HCT116 (cell line): Measurements from ENCODE around the gene GABRA5. TPM values are rescaled to one million over a fixed set of nuclear protein-coding genes. Genes with fewer than 3 reads are reported as not detected.

ENCODE experiments used
- ATAC-seq: fragments of 200-7000 bp; cut with Tn5 transposase; 2 replicates; pipeline ENCODE4 v1.9.1; 2020; ENCODE audit warnings: mild to moderate bottlenecking, moderate library complexity
- BruUV-seq: library from RNA; stranded (reverse); fragments of 400-500 nt; replicated peaks from 2 replicates; lab custom pipeline; 2021; lab: Mats Ljungman, UMichigan
- CTCF ChIA-PET: fragments of 300-600 bp; sonication (Branson Sonifier 250); formaldehyde crosslinking; loops from one replicate; lab custom pipeline; 2021; ENCODE audit warnings: antibody characterized with exemption; lab: Charles Lee
- POLR2A ChIA-PET: fragments of 300-600, 350-600 bp; sonication (Branson Sonifier 250); formaldehyde crosslinking; loops from one replicate; lab custom pipeline; 2021; ENCODE audit warnings: antibody characterized with exemption; lab: Charles Lee
- RAD21 ChIA-PET, 2 experiments: fragments of 300-600 bp; sonication (Branson Sonifier 250); formaldehyde crosslinking; loops; one replicate each; lab custom pipeline; 2023; ENCODE audit warnings: low total read pairs in 2 of 2; ENCODE audit not compliant: uncharacterized antibody in 2 of 2, unreplicated experiment in 2 of 2, low non-redundant PET in 1 of 2; lab: Charles Lee
- DNase-seq: peaks from one replicate; pipeline ENCODE4 v3.0.0-alpha.2; 2010; ENCODE audit warnings: low read depth, low spot score
- H2AFZ ChIP-seq: fragments of 200-600 bp; shearing (Covaris generic), sonication (generic); 2 replicates; pipeline ENCODE4 v1.6.1; 2017; ENCODE audit warnings: low read depth, mixed run types, mixed read lengths, antibody characterized with exemption, low read length; ENCODE audit not compliant: poor library complexity, severe bottlenecking
- H3K27ac ChIP-seq: 2 replicates; pipeline ENCODE4 v1.5.1; 2012; ENCODE audit warnings: low read depth, low read length
- H3K27me3 ChIP-seq: fragments of 200-600 bp; sonication (generic); 2 replicates; pipeline ENCODE4 v1.6.1; 2016; ENCODE audit warnings: mixed run types, low read length, mixed read lengths; ENCODE audit not compliant: insufficient read depth
- H3K36me3 ChIP-seq, 2 experiments: fragments of 200-500 bp in 1 of 2; fragments of 200-600 bp in 1 of 2; sonication (Bioruptor generic) in 1 of 2; sonication (generic) in 1 of 2; 2 replicates each; pipeline versions ENCODE4 v1.5.1 to v1.6.1; 2014 to 2016; ENCODE audit warnings: low read length in 2 of 2, inconsistent platforms in 1 of 2, mixed read lengths in 1 of 2, mixed run types in 1 of 2; ENCODE audit not compliant: insufficient read depth in 2 of 2, control insufficient read depth in 1 of 2
- H3K4me1 ChIP-seq, 2 experiments: fragments of 200-600 bp in 1 of 2; sonication (generic) in 1 of 2; 2 replicates each; pipeline versions ENCODE4 v1.5.1 to v1.6.1; 2012 to 2017; ENCODE audit warnings: low read length in 2 of 2, inconsistent platforms in 1 of 2, mild to moderate bottlenecking in 1 of 2, mixed read lengths in 1 of 2, mixed run types in 1 of 2, moderate library complexity in 1 of 2; ENCODE audit not compliant: insufficient read depth in 2 of 2, control insufficient read depth in 1 of 2
- H3K4me2 ChIP-seq: fragments of 200-600 bp; sonication (generic); 2 replicates; pipeline ENCODE4 v1.6.1; 2017; ENCODE audit warnings: mixed run types, low read length, mixed read lengths
- H3K4me3 ChIP-seq, 2 experiments: fragments of 200-600 bp in 1 of 2; sonication (generic) in 1 of 2; replicated peaks in 1 of 2; 2 replicates each; pipeline ENCODE4 v1.5.1; 2011 to 2016; ENCODE audit warnings: low read length in 2 of 2, control low read depth in 1 of 2, low read depth in 1 of 2, mild to moderate bottlenecking in 1 of 2, mixed read lengths in 1 of 2, mixed run types in 1 of 2
- H3K79me2 ChIP-seq: fragments of 200-600 bp; sonication (generic); 2 replicates; pipeline ENCODE4 v1.6.1; 2017; ENCODE audit warnings: mild to moderate bottlenecking, mixed run types, low read length, moderate library complexity, mixed read lengths; ENCODE audit not compliant: insufficient read depth
- H3K9ac ChIP-seq: fragments of 200-600 bp; sonication (generic); 2 replicates; pipeline ENCODE4 v1.6.1; 2016; ENCODE audit warnings: low read length, mixed read lengths
- H3K9me2 ChIP-seq: fragments of 200-600 bp; sonication (generic), shearing (Covaris generic); 2 replicates; pipeline ENCODE4 v1.6.1; 2017; ENCODE audit warnings: mixed run types, mild to moderate bottlenecking, moderate library complexity; ENCODE audit not compliant: insufficient read depth
- H3K9me3 ChIP-seq, 2 experiments: fragments of 200-500 bp in 1 of 2; fragments of 200-600 bp in 1 of 2; sonication (Bioruptor generic) in 1 of 2; sonication (generic) in 1 of 2; 2 replicates each; pipeline ENCODE4 v1.6.1; 2014 to 2017; ENCODE audit warnings: low read length in 2 of 2, mixed read lengths in 2 of 2, inconsistent platforms in 1 of 2, low read depth in 1 of 2, mild to moderate bottlenecking in 1 of 2, mixed run types in 1 of 2, moderate library complexity in 1 of 2; ENCODE audit not compliant: control insufficient read depth in 1 of 2, insufficient read depth in 1 of 2
- H4K20me1 ChIP-seq: fragments of 200-600 bp; sonication (generic), shearing (Covaris generic); 2 replicates; pipeline ENCODE4 v1.6.1; 2017; ENCODE audit warnings: mixed run types, mild to moderate bottlenecking, moderate library complexity; ENCODE audit not compliant: insufficient read depth
- EGR1 ChIP-seq: IDR thresholded peaks from 2 replicates; pipeline ENCODE4 v1.6.1; 2012; ENCODE audit warnings: low read depth
- FOSL1 ChIP-seq: IDR thresholded peaks from 2 replicates; pipeline ENCODE4 v1.6.1; 2012; ENCODE audit warnings: low read depth
- MAX ChIP-seq: IDR thresholded peaks from 2 replicates; pipeline ENCODE4 v1.6.1; 2012
- POLR2AphosphoS5 ChIP-seq: IDR thresholded peaks from 2 replicates; pipeline ENCODE4 v1.6.1; 2011; ENCODE audit warnings: mild to moderate bottlenecking, low read depth, low read length, moderate library complexity
- RAD21 ChIP-seq: IDR thresholded peaks from 2 replicates; pipeline ENCODE4 v1.6.1; 2012; ENCODE audit warnings: low read depth, mild to moderate bottlenecking
- SIN3A ChIP-seq: IDR thresholded peaks from 2 replicates; pipeline ENCODE4 v1.6.1; 2012; ENCODE audit warnings: low read depth
- SP1 ChIP-seq: IDR thresholded peaks from 2 replicates; pipeline ENCODE4 v1.6.1; 2012; ENCODE audit warnings: low read depth
- YY1 ChIP-seq: IDR thresholded peaks from 2 replicates; pipeline ENCODE4 v1.6.1; 2011; ENCODE audit warnings: low read length, low read depth, moderate library complexity, mild to moderate bottlenecking; ENCODE audit not compliant: insufficient replicate concordance; ENCODE audit errors: extremely low read depth
- ZNF274 ChIP-seq: fragments of 200-500 bp; sonication (Bioruptor generic); IDR thresholded peaks from 2 replicates; pipeline ENCODE4 v1.6.1; 2014; ENCODE audit warnings: mild to moderate bottlenecking, low read depth, low read length, inconsistent platforms
- intact Hi-C: fragments of 100-400 bp; cut with micrococcal nuclease; formaldehyde crosslinking; loops from 2 replicates; pipeline ENCODE4 v1.10.0; 2022
- total RNA-seq: library from RNA; stranded (reverse); gene quantifications from one replicate; pipeline ENCODE4 v1.2.1, GENCODE V29; 2021; ENCODE audit not compliant: unreplicated experiment
- TF ChIP-seq, protein P1 (sequence below): IDR thresholded peaks from 2 replicates; pipeline ENCODE4 v1.6.1; 2012; ENCODE audit warnings: low read depth

Gene GABRA5
- total RNA-seq, 1 experiment from 2014 or later: not detected

DNA sequence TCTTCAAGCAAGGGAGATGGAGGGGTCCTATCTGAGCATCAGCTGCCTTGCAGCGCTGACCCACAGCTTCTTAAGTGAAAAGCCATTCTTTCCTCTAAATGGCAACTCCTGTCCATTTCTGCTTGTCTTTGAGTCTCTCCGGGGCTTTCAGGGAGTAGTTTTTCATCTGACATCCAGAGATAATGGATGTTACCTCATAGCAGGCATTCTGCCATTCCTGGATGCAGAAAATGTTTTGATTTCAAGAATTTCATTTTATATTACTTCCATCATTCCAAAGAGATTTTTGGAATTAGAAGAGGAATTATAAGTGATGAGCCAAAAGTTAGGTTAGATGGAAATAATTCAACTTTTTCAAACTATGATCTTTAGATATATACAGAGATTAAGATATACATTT lies 59.2 kb downstream of the GABRA5 start:
- Histone ChIP-seq H3K4me1 (no peaks in the 10 kb centered on the region), H3K27me3 (no peaks in the 10 kb centered on the region), H3K4me3 (no peak overlapping the region), H4K20me1 (no peaks in the 10 kb centered on the region), H3K9ac (no peak overlapping the region), H3K4me2 (no peak overlapping the region), H3K9me2 (no peaks in the 10 kb centered on the region), H3K9me3 (peaks cover 0 to 22% of the 10 kb centered on the region in 2 experiments; a peak in 3 of 4 replicates), H2AFZ (no peak overlapping the region), H3K79me2 (no peaks in the 10 kb centered on the region), H3K36me3 (no peaks in the 10 kb centered on the region), H3K27ac (no peak overlapping the region)
- CTCF ChIA-PET: no interaction called here
- RAD21 ChIA-PET: no interaction called here
- DNase-seq (no peak), ATAC-seq (no peak)
- intact Hi-C loops: no loop called here
- POLR2A ChIA-PET: no interaction called here
- BruUV-seq: no TSS peak
- no peak for TF ChIP-seq POLR2AphosphoS5
- TF ChIP-seq ZNF274: no peak
- TF ChIP-seq MAX: no peak
- no peak for TF ChIP-seq EGR1
- TF ChIP-seq SIN3A: no peak
- TF ChIP-seq RAD21: no peak
- no peak for TF ChIP-seq SP1
- TF ChIP-seq FOSL1: no peak
- TF ChIP-seq, protein P1, sequence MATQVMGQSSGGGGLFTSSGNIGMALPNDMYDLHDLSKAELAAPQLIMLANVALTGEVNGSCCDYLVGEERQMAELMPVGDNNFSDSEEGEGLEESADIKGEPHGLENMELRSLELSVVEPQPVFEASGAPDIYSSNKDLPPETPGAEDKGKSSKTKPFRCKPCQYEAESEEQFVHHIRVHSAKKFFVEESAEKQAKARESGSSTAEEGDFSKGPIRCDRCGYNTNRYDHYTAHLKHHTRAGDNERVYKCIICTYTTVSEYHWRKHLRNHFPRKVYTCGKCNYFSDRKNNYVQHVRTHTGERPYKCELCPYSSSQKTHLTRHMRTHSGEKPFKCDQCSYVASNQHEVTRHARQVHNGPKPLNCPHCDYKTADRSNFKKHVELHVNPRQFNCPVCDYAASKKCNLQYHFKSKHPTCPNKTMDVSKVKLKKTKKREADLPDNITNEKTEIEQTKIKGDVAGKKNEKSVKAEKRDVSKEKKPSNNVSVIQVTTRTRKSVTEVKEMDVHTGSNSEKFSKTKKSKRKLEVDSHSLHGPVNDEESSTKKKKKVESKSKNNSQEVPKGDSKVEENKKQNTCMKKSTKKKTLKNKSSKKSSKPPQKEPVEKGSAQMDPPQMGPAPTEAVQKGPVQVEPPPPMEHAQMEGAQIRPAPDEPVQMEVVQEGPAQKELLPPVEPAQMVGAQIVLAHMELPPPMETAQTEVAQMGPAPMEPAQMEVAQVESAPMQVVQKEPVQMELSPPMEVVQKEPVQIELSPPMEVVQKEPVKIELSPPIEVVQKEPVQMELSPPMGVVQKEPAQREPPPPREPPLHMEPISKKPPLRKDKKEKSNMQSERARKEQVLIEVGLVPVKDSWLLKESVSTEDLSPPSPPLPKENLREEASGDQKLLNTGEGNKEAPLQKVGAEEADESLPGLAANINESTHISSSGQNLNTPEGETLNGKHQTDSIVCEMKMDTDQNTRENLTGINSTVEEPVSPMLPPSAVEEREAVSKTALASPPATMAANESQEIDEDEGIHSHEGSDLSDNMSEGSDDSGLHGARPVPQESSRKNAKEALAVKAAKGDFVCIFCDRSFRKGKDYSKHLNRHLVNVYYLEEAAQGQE: no peak
- TF ChIP-seq YY1: no peak
